ENCODE results near the gene DNM3.

DNA sequence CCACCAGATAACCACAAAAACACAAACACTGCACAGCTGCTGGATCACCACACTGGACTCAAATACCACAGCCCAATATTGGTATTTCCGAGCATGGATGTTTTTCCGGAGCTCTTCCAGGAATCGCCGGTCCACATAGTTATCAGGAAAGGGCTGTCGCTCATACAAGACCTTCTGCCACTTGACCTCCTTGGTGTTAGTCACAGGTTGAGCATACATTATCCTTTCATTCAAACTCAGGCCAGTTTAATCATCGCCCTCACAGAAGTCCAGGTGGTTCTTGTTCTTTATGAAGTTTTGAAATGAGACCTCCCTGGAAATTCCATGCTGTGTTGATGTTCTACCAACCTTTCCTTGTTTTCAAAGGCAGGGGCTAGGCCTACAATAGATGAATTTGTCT lies 601.1 kb downstream of the DNM3 start:
- TF ChIP-seq POLR2AphosphoS5 (IDR thresholded peaks at IDR 0.05; ENCODE audit: low read depth, low read length) (no peak), CBX8 (IDR thresholded peaks at IDR 0.05; ENCODE audit: borderline replicate concordance, low read depth, low read length) (no peak), MAFK (IDR thresholded peaks at IDR 0.05; ENCODE audit: low read depth, low read length) (no peak), EZH2 (IDR thresholded peaks at IDR 0.05; ENCODE audit: low read depth, low read length, severe bottlenecking) (no peak), POLR2A (IDR thresholded peaks at IDR 0.05; ENCODE audit: control extremely low read depth in 1 of 2, low read depth in 2 of 2, low read length in 2 of 2) (no peak), CEBPB (IDR thresholded peaks at IDR 0.05; ENCODE audit: low read depth, low read length) (no peak)

All from H1 (cell line).